Measurements from ENCODE around the gene TMEM63A.

DNA sequence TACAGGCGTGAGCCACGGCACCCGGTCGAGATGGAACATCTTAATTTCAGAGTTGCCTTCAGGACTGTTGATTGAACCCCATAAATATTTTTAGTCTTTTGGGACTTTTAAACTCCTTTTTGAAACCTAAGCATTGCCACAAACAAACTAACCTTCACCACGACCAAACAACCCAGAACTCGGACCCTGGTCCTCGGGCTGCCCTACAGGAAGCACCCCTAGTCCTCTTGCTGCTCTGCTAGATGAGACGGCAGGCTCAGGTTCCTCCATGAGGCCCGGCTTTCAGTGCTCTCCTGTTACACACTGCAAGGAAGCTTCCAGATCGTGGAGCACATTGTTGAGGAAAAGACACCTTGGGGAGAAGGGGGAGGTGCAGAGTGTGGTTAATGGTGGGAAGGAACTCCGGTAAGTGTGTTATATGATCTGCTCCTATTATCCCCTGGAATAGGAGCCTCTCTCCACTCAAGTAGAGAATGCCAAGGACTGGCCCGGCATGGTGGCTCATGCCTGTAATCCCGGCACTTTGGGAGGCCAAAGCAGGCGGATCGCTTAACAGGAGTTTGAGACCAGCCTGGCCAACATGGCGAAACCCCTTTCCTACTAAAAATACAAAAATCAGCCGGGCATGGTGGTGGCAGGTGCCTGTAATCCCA lies 66.5 kb downstream of the TMEM63A start:
- TF ChIP-seq EZH2 (IDR thresholded peaks at IDR 0.05; ENCODE audit: low read length) (no peak), CTCF (optimal IDR thresholded peaks at IDR 0.05 in 1 of 3, IDR thresholded peaks at IDR 0.05 in 1 of 3, conservative IDR thresholded peaks at IDR 0.05 in 1 of 3; ENCODE audit: extremely low read depth in 1 of 3, insufficient read depth in 2 of 3, low read length in 3 of 3) (no peak)

Measured in keratinocyte (primary cell).